Uterus (tissue), 2 donors: ENCODE measurements around the gene PTGIR.

ENCODE experiments used
- POLR2A ChIP-seq, 2 donors: fragments of 450-650 bp; IDR thresholded peaks; one replicate each; pipeline ENCODE4 v1.6.1; 2016; ENCODE audit warnings: antibody characterized with exemption in 2 of 2, mild to moderate bottlenecking in 1 of 2, moderate library complexity in 1 of 2
- TF ChIP-seq, protein P1 (sequence below), 4 experiments: fragments of 200-600 bp in 2 of 4; fragments of 450-650 bp in 2 of 4; sonication (generic) in 2 of 4; IDR thresholded peaks; one replicate each; pipeline ENCODE4 v1.5.1; 2016 to 2019; ENCODE audit warnings: antibody characterized with exemption in 4 of 4, mild to moderate bottlenecking in 2 of 4, moderate library complexity in 1 of 4

DNA sequence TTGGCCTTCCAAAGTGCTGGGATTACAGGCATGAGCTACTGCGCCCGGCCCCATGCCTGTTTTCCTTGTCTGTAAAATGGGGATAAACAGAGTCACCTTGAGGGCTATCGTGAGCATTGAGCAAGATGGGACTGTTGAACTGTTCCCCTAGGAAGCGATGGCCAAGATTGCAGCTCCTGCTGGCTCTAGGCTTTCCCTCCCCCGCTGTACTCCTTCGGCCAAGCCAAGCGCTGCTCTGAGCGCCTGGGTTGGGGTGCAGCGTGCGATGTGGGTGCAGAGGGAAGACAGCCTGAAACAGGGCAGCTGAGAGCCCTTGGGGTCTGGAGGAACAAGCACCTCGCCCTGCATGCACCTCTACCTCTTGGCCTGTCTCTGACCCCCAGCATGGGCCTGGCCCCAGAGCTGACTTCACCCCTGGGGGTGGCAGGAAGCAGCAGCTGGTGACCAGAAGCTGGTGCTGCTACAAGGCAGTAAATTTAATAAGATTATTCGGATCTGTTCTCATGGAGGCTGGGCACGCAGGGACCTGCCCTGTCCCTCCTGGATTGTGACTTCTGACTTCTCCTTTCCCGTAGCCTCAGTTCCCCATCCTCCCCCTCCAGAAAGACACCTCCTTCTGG is 5.8 kb upstream of the PTGIR start:
- TF ChIP-seq, protein P1, sequence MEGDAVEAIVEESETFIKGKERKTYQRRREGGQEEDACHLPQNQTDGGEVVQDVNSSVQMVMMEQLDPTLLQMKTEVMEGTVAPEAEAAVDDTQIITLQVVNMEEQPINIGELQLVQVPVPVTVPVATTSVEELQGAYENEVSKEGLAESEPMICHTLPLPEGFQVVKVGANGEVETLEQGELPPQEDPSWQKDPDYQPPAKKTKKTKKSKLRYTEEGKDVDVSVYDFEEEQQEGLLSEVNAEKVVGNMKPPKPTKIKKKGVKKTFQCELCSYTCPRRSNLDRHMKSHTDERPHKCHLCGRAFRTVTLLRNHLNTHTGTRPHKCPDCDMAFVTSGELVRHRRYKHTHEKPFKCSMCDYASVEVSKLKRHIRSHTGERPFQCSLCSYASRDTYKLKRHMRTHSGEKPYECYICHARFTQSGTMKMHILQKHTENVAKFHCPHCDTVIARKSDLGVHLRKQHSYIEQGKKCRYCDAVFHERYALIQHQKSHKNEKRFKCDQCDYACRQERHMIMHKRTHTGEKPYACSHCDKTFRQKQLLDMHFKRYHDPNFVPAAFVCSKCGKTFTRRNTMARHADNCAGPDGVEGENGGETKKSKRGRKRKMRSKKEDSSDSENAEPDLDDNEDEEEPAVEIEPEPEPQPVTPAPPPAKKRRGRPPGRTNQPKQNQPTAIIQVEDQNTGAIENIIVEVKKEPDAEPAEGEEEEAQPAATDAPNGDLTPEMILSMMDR (IDR thresholded peaks at IDR 0.05), result no peak
- TF ChIP-seq POLR2A (IDR thresholded peaks at IDR 0.05), result no peak
